ENCODE measurements around the gene TMEM91. TPM values are rescaled to one million over a fixed set of nuclear protein-coding genes. Genes with fewer than 3 reads are reported as not detected.

TMEM91 gene
- polyA plus RNA-seq, 1 of the 3 experiments (the other 2 are of a cell fraction) = 5.7 TPM

DNA sequence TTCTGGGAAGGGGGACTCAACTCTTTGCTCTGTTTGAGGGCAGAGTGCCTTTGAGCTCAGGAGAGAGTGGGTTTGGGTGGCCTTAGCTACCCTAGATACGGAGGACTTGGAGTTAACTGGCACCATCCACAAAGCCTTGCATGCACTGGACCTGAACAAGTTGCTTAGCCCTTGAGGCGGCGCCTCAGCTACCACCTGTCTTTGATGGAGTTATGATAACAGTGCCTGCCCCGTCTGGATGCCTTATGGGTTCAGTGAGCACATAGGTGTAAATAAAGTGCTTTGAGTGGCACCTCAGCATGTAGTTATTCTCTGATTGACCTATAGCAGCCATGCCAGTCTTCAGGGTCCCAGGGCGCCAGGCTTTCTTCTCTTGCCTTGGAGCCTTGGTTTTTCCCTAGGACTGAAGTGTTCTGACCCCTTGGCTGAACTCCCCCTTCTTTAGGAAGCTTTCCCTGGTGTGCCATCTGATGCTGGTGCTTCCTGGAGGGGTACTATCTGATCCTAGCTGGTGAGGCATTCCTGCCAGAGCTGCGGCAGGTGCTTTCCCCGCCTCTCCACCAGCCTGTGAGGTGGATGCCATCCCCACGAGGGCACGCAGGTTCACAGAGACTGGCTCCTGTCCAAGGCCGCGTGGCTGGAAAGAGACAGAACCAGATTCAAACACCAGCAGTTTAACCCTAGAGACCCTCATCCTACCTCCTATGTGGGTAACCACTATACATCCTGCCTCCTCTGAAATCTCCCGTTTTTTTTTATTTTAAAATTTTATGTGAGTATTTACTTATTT, 27.0 kb downstream of the TMEM91 start:
- H3K4me3 ChIP-seq (ENCODE audit: low read depth in 2 of 2, low read length in 1 of 2) = no peak overlapping the region
- no peak for TF ChIP-seq EZH2phosphoT487 (IDR thresholded peaks at IDR 0.05; ENCODE audit: borderline replicate concordance, low read depth)
- TF ChIP-seq, protein P1, sequence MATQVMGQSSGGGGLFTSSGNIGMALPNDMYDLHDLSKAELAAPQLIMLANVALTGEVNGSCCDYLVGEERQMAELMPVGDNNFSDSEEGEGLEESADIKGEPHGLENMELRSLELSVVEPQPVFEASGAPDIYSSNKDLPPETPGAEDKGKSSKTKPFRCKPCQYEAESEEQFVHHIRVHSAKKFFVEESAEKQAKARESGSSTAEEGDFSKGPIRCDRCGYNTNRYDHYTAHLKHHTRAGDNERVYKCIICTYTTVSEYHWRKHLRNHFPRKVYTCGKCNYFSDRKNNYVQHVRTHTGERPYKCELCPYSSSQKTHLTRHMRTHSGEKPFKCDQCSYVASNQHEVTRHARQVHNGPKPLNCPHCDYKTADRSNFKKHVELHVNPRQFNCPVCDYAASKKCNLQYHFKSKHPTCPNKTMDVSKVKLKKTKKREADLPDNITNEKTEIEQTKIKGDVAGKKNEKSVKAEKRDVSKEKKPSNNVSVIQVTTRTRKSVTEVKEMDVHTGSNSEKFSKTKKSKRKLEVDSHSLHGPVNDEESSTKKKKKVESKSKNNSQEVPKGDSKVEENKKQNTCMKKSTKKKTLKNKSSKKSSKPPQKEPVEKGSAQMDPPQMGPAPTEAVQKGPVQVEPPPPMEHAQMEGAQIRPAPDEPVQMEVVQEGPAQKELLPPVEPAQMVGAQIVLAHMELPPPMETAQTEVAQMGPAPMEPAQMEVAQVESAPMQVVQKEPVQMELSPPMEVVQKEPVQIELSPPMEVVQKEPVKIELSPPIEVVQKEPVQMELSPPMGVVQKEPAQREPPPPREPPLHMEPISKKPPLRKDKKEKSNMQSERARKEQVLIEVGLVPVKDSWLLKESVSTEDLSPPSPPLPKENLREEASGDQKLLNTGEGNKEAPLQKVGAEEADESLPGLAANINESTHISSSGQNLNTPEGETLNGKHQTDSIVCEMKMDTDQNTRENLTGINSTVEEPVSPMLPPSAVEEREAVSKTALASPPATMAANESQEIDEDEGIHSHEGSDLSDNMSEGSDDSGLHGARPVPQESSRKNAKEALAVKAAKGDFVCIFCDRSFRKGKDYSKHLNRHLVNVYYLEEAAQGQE (IDR thresholded peaks at IDR 0.05; ENCODE audit: low read depth, low read length) = no peak
- no peak for TF ChIP-seq FOXM1 (IDR thresholded peaks at IDR 0.05; ENCODE audit: low read depth)
- no peak for TF ChIP-seq GABPA (IDR thresholded peaks at IDR 0.05; ENCODE audit: low read depth)
- TF ChIP-seq YY1 (IDR thresholded peaks at IDR 0.05; ENCODE audit: low read depth) = no peak
- no peak for TF ChIP-seq EP300 (IDR thresholded peaks at IDR 0.05; ENCODE audit: borderline replicate concordance in 1 of 2, low read depth in 1 of 2, low read length in 1 of 2)
- TF ChIP-seq MXI1 (IDR thresholded peaks at IDR 0.05; ENCODE audit: low read depth, low read length) = no peak
- no peak for TF ChIP-seq GATA2 (CRISPR knock-in tag; IDR thresholded peaks at IDR 0.05)
- no peak for TF ChIP-seq FOXJ3 (CRISPR knock-in tag; IDR thresholded peaks at IDR 0.05)
- no peak for TF ChIP-seq RXRA (IDR thresholded peaks at IDR 0.05; ENCODE audit: borderline replicate concordance, low read depth)
- no peak for TF ChIP-seq JUND (IDR thresholded peaks at IDR 0.05)
- no peak for TF ChIP-seq RAD21 (IDR thresholded peaks at IDR 0.05; ENCODE audit: low read length)
- TF ChIP-seq IRF3 (IDR thresholded peaks at IDR 0.05; ENCODE audit: low read depth, low read length) = no peak
- TF ChIP-seq, protein P2, sequence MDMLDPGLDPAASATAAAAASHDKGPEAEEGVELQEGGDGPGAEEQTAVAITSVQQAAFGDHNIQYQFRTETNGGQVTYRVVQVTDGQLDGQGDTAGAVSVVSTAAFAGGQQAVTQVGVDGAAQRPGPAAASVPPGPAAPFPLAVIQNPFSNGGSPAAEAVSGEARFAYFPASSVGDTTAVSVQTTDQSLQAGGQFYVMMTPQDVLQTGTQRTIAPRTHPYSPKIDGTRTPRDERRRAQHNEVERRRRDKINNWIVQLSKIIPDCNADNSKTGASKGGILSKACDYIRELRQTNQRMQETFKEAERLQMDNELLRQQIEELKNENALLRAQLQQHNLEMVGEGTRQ (IDR thresholded peaks at IDR 0.05; ENCODE audit: borderline replicate concordance, low read depth, low read length) = no peak
- no peak for TF ChIP-seq USF1 (IDR thresholded peaks at IDR 0.05; ENCODE audit: borderline replicate concordance, low read depth)
- TF ChIP-seq MAX (IDR thresholded peaks at IDR 0.05; ENCODE audit: low read depth) = no peak
- no peak for TF ChIP-seq ELF1 (IDR thresholded peaks at IDR 0.05)
- H3K27ac ChIP-seq (ENCODE audit: low read depth in 2 of 2, low read length in 1 of 2) = no peak overlapping the region
- H3K4me1 ChIP-seq (ENCODE audit: control insufficient read depth in 1 of 2, insufficient read depth in 2 of 2, low read depth in 1 of 2, low read length in 1 of 2) = peaks cover 5 to 9% of the 10 kb centered on the region in 2 experiments; a peak in 2 of 4 replicates
- ChIA-PET POLR2A (no interaction called here), CTCF (interaction anchor here (0.5 to 1.5 kb wide), 4 partner anchors 51 to 453 kb away, joined by 3 to 5 read pairs (median 4); no protein-coding TSS in a partner anchor)
- peaks cover 17% of the 10 kb centered on the region for H3K79me2 ChIP-seq (ENCODE audit: insufficient read depth)
- no peak overlapping the region for H3K4me2 ChIP-seq
- no peak overlapping the region for H3K9ac ChIP-seq
- no peaks in the 10 kb centered on the region for H3F3A ChIP-seq (replicated peaks; ENCODE audit: insufficient read depth)
- no peak overlapping the region for H2AFZ ChIP-seq (ENCODE audit: low read depth)
- H3K9me3 ChIP-seq = no peaks in the 10 kb centered on the region
- no peaks in the 10 kb centered on the region for H3K36me3 ChIP-seq (replicated peaks in 1 of 2; ENCODE audit: control insufficient read depth in 1 of 2, insufficient read depth in 2 of 2, low read length in 1 of 2)
- DNase-seq = no peak
- 90% methylated on average over 8 of the region's 12 CpGs for WGBS (ENCODE audit: low lambda C conversion rate)
- H3K27me3 ChIP-seq (ENCODE audit: insufficient read depth) = no peaks in the 10 kb centered on the region
- no peaks in the 10 kb centered on the region for H3K9me2 ChIP-seq
- no peaks in the 10 kb centered on the region for H4K20me1 ChIP-seq (ENCODE audit: insufficient read depth)

Measured in SK-N-SH (cell line).